ENCODE measurements around the gene CFB.

The CFB gene

GRCh38 chr6:31945507-31946369, at the start of gene CFB:
Gene CFB (plus strand): TSS chr6:31946095. CDS start chr6:31946222, 127 bp downstream.
- H3K4me3 ChIP-seq (replicated peaks in 1 of 2; ENCODE audit: low read depth in 2 of 2, low read length in 2 of 2), result peak within 1 kb of the TSS; percentile 8 to 20
- DNase-seq (ENCODE audit: low read depth in 2 of 2), result peak; percentile 91 to 92
- TF ChIP-seq CTCF (IDR thresholded peaks at IDR 0.05; ENCODE audit: low read depth, low read length), result no peak

- H3K4me3 ChIP-seq (replicated peaks in 1 of 2; ENCODE audit: low read depth in 2 of 2, low read length in 2 of 2), result peak overlapping the region; percentile 63 to 96
- DNase-seq (ENCODE audit: low read depth in 2 of 2), result no peak
- no peak for TF ChIP-seq CTCF (IDR thresholded peaks at IDR 0.05; ENCODE audit: low read depth, low read length)
Observed at GRCh38 chr6:31896493-31896855, 49.4 kb upstream of the CFB start.

DNA sequence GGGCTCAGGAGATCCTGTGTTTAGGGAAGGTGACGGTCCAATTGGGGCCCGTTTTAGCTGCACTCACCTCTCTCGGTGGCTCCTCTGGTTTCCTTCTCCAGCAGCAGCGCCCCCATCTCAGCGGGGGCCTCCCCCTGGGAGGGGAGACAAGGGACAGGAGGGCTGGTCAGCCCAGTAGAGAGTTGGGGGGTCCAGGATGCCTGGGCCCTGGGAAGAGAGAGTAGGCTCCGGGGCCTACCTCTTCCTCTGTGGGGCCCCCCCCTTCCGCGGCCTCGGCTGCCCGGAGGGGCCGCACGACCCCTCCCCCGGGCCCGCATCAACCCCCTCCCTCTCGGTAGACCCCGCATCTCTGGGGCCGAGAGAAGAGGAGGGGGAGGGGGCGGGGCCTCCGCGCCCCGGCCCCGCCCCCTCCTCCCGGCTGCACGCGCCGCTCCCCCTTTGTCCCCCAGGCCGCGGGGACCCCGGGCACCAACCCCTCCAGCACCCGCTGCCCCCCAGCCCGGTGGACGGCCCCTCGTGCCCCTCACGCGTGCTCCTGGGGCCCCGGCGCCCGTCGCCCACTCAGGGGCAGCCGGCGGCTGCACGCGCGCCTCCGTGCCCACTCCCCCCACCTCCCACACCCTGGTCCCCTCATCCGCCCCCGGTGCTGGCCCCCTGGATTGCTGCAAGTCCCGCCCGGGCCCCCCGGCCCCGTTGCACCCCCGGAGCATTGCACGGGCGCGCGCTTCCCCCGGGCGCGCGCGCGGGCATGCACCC, 48.9 kb upstream of the CFB start:
- H3K4me3 ChIP-seq (replicated peaks in 1 of 2; ENCODE audit: low read depth in 2 of 2, low read length in 2 of 2), result peak overlapping the region; percentile 63 to 96
- DNase-seq (ENCODE audit: low read depth in 2 of 2), result no peak
- TF ChIP-seq CTCF (IDR thresholded peaks at IDR 0.05; ENCODE audit: low read depth, low read length), result no peak

- no peak for TF ChIP-seq CTCF (IDR thresholded peaks at IDR 0.05; ENCODE audit: low read depth, low read length)
- H3K4me3 ChIP-seq (replicated peaks in 1 of 2; ENCODE audit: low read depth in 2 of 2, low read length in 2 of 2), result peak within 1 kb of the TSS; percentile 69 to 96
- peak; percentile 78 to 81 for DNase-seq (ENCODE audit: low read depth in 2 of 2)
Observed at GRCh38 chr6:31897612-31898382, 48.1 kb upstream of the CFB start, which contains the start of gene EHMT2. Gene EHMT2 (minus strand): TSS chr6:31897698. CDS start chr6:31897677, 21 bp downstream.

DNA sequence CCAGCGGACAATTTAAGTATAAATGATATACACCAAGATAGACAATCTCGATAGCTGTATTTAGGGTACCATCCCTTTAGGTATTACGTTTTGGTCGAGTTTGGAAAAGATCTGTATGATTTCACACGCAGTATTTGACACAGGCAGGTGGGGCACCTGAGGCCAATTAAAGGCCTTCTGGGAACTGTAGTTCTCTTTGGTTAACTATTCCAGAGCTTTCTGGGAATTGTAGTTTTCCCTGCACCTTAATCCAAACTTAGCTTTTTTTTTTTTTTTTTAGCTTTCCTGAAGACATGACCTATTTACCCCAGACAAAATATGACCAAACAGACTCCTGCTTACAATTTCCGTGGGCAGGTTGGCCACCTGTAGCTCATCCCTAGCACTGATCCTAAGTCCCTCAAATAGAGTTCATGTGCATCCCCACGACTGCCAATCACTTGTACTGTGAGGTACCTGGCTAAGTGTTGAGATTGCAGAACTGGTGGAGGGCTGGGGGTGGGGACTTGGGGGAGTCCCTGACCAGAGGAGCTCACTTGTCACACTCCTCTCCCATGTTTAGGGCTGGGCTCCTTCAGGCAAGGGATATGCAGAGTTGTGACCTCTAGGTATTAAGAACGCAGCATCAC, 47.4 kb upstream of the CFB start:
- DNase-seq (ENCODE audit: low read depth in 2 of 2), result peak; percentile 52 to 56
- TF ChIP-seq CTCF (IDR thresholded peaks at IDR 0.05; ENCODE audit: low read depth, low read length), result no peak
- H3K4me3 ChIP-seq (replicated peaks in 1 of 2; ENCODE audit: low read depth in 2 of 2, low read length in 2 of 2), result peak overlapping the region; percentile 69 to 96

- no peak overlapping the region for H3K4me3 ChIP-seq (replicated peaks in 1 of 2; ENCODE audit: low read depth in 2 of 2, low read length in 2 of 2)
- no peak for TF ChIP-seq CTCF (IDR thresholded peaks at IDR 0.05; ENCODE audit: low read depth, low read length)
- no peak for DNase-seq (ENCODE audit: low read depth in 2 of 2)
Observed at GRCh38 chr6:31899215-31899614, 46.7 kb upstream of the CFB start.
